ENCODE results near the gene EDC4. TPM values are rescaled to one million over a fixed set of nuclear protein-coding genes. Genes with fewer than 3 reads are reported as not detected.
A peak's percentile ranks its signal among the peaks of the same experiment; 100 is the strongest.

Gene EDC4
- total RNA-seq, 4 donors from 2014 or later, result 43.8 to 72.6 (median 53.5) TPM

- peaks cover 6 to 68% (median 39%) of the 10 kb centered on the region in 3 donors for H3K4me1 ChIP-seq
Measured at GRCh38 chr16:67844497-67844896, 28.4 kb upstream of the EDC4 start.

GRCh38 chr16:67845291-67846062, 27.4 kb upstream of the EDC4 start:
- Histone ChIP-seq H3K36me3 (no peaks in the 10 kb centered on the region), H3K27me3 (no peaks in the 10 kb centered on the region), H3K4me3 (peak overlapping the region; percentile 74 to 97), H3K4me1 (peaks cover 6 to 77% (median 39%) of the 10 kb centered on the region in 3 donors), H3K27ac (peak overlapping the region; percentile 11 to 100 (median 97)), H3K9me3 (no peaks in the 10 kb centered on the region)
- 0 to 34% methylated on average over 1 to 4 of the region's 5 CpGs for WGBS, 2 donors (ENCODE audit: low coverage in 1 of 2)
- ATAC-seq, result no peak
- no peak for TF ChIP-seq CTCF (IDR thresholded peaks at IDR 0.05)
- no peak for TF ChIP-seq EP300 (IDR thresholded peaks at IDR 0.05)
- TF ChIP-seq POLR2AphosphoS5 (IDR thresholded peaks at IDR 0.05), result no peak
- no peak for TF ChIP-seq POLR2A (IDR thresholded peaks at IDR 0.05)

More at GRCh38 chr16:67844497-67844896, 28.4 kb upstream of the EDC4 start:
- Histone ChIP-seq H3K4me3 (peak overlapping the region in 1 of 2 donors; percentile 84), H3K36me3 (no peaks in the 10 kb centered on the region), H3K27me3 (no peaks in the 10 kb centered on the region), H3K9me3 (no peaks in the 10 kb centered on the region), H3K27ac (peak overlapping the region in 3 of 4 donors; percentile 99 to 100 (median 100))
- WGBS, 2 donors (ENCODE audit: low coverage in 1 of 2), result 21 to 26% methylated on average over 2 to 4 of the region's 4 CpGs
- TF ChIP-seq POLR2AphosphoS5 (IDR thresholded peaks at IDR 0.05) (no peak), CTCF (IDR thresholded peaks at IDR 0.05) (peak in 3 of 4 experiments; percentile 9 to 51 (median 44))
- ATAC-seq, result no peak

GRCh38 chr16:67846063-67846319, 26.9 kb upstream of the EDC4 start:
- H3K27me3 ChIP-seq, result no peaks in the 10 kb centered on the region
- peak overlapping the region; percentile 74 to 97 for H3K4me3 ChIP-seq
- no peaks in the 10 kb centered on the region for H3K36me3 ChIP-seq
- no peak for ATAC-seq
- no peaks in the 10 kb centered on the region for H3K9me3 ChIP-seq
- H3K27ac ChIP-seq, result peak overlapping the region; percentile 11 to 100 (median 97)
- TF ChIP-seq POLR2A (IDR thresholded peaks at IDR 0.05) (no peak), CTCF (IDR thresholded peaks at IDR 0.05) (no peak), EP300 (IDR thresholded peaks at IDR 0.05) (no peak), POLR2AphosphoS5 (IDR thresholded peaks at IDR 0.05) (no peak)
- 0 to 4% methylated on average over 2 of the region's 2 CpGs for WGBS, 2 donors (ENCODE audit: low coverage in 1 of 2)
- peaks cover 6 to 82% (median 39%) of the 10 kb centered on the region in 3 donors for H3K4me1 ChIP-seq

GRCh38 chr16:67846320-67847063, 26.4 kb upstream of the EDC4 start, which contains the start of gene NUTF2:
NUTF2 (plus strand) TSS chr16:67846933; CDS start chr16:67865131, 18,198 bp downstream.
- H3K9me3 ChIP-seq, result no peaks in the 10 kb centered on the region
- peaks cover 6 to 80% (median 39%) of the 10 kb centered on the region in 3 donors for H3K4me1 ChIP-seq
- H3K27ac ChIP-seq, result peak within 1 kb of the TSS; percentile 11 to 100 (median 97)
- H3K4me3 ChIP-seq, result peak within 1 kb of the TSS; percentile 74 to 97
- no peaks in the 10 kb centered on the region for H3K27me3 ChIP-seq
- H3K36me3 ChIP-seq, result no peaks in the 10 kb centered on the region
- peak; percentile 88 for ATAC-seq
- no peak for TF ChIP-seq EP300 (IDR thresholded peaks at IDR 0.05)
- TF ChIP-seq POLR2AphosphoS5 (IDR thresholded peaks at IDR 0.05), result peak; percentile 72
- TF ChIP-seq POLR2A (IDR thresholded peaks at IDR 0.05), result peak; percentile 36 to 60
- WGBS, 2 donors (ENCODE audit: low coverage in 1 of 2), result 0% methylated on average over 1 of the region's 57 CpGs; no CpG with 5 or more reads in 1 of the 2 donors

GRCh38 chr16:67847064-67847861, 25.6 kb upstream of the EDC4 start, which contains the start of gene CENPT:
CENPT (minus strand) TSS chr16:67847693; CDS start chr16:67833859, 13,834 bp downstream.
- TF ChIP-seq EP300 (IDR thresholded peaks at IDR 0.05) (no peak), POLR2A (IDR thresholded peaks at IDR 0.05) (peak in 1 of 2 donors; percentile 47), CTCF (IDR thresholded peaks at IDR 0.05) (peak in 2 of 4 experiments; percentile 11 to 14)
- Histone ChIP-seq H3K27me3 (no peaks in the 10 kb centered on the region), H3K4me3 (peak within 1 kb of the TSS; percentile 74 to 97), H3K27ac (peak within 1 kb of the TSS; percentile 11 to 100 (median 97)), H3K36me3 (no peaks in the 10 kb centered on the region), H3K9me3 (no peaks in the 10 kb centered on the region), H3K4me1 (peaks cover 6 to 79% (median 39%) of the 10 kb centered on the region in 3 donors)
- peak; percentile 70 for ATAC-seq
- WGBS, 2 donors (ENCODE audit: low coverage in 1 of 2), result 0% methylated on average over 4 to 6 of the region's 62 CpGs

Data from gastroesophageal sphincter (tissue), 4 donors.